Renal cortex interstitium (tissue), 15 donors: ENCODE results near the gene DSG3. TPM values are rescaled to one million over a fixed set of nuclear protein-coding genes. Genes with fewer than 3 reads are reported as not detected.
A peak's percentile ranks its signal among the peaks of the same experiment; 100 is the strongest.

Source experiments
- DNase-seq, 11 donors: peaks; one replicate each; pipeline ENCODE4 v3.0.0-alpha.2; 2013; ENCODE audit warnings: low read depth in 9 of 11, low spot score in 4 of 11; ENCODE audit errors: extremely low read depth in 1 of 11
- long read RNA-seq, 16 experiments: transcript quantifications; one replicate each; lab custom pipeline, GENCODE V29; 2026
- polyA plus RNA-seq, 3 donors: library from polyadenylated mRNA; unstranded; fragments of 120-200 nt; gene quantifications; one replicate each; pipeline ENCODE4 v1.2.1, GENCODE V29; 2013; ENCODE audit not compliant: insufficient read length in 3 of 3

DSG3 gene
- polyA plus RNA-seq, result not detected
- long read RNA-seq, donor 1, result 0 reads
- long read RNA-seq, donor 2, result 0 reads
- long read RNA-seq, donor 3, result 0 reads
- long read RNA-seq, donor 4, result 0 reads
- long read RNA-seq, donor 5, result 0 reads
- long read RNA-seq, donor 6, result 0 reads
- long read RNA-seq, donor 7, result 0 reads
- long read RNA-seq, donor 8, result 0 reads
- long read RNA-seq, donor 9, result 0 reads
- long read RNA-seq, donor 10, result 0 reads
- long read RNA-seq, donor 11, result 0 reads
- long read RNA-seq, donor 12, result 0 reads
- long read RNA-seq, donor 13, result 0 reads
- long read RNA-seq, donor 14, result 0 reads
- long read RNA-seq, donor 15, result 0 reads
- long read RNA-seq, donor 16, result 0 reads

DNA sequence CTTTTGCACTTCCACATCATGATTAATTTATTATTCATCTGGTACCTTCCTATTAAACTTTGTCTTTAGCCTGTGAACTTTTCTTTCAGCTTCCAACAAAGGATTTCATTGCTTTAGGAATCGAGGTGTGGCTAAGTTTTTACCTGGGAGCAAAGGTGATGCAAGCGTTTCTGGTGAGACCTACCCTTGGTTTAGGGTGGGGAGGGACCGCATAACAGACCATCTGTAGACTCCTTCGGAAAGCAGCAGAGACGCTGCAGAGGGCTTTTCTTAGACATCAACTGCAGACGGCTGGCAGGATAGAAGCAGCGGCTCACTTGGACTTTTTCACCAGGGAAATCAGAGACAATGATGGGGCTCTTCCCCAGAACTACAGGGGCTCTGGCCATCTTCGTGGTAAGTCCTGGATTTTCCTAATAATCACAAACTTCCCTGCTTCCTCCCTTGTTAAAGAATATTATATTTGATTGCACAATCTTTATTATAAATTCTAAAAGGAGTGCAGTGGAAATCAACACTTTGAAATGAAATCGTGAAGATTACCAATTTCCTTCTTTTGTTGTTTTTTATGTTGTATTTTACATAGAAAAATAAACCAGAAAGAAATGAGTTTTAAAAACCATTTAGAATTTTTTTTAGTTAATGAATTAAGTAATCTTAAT, at the start of gene DSG3:
TSS of gene DSG3 (plus strand) at position 212 of the 662 bp plus-strand sequence. CDS start at position 349, 137 bp downstream.
- no peak for DNase-seq

DNA sequence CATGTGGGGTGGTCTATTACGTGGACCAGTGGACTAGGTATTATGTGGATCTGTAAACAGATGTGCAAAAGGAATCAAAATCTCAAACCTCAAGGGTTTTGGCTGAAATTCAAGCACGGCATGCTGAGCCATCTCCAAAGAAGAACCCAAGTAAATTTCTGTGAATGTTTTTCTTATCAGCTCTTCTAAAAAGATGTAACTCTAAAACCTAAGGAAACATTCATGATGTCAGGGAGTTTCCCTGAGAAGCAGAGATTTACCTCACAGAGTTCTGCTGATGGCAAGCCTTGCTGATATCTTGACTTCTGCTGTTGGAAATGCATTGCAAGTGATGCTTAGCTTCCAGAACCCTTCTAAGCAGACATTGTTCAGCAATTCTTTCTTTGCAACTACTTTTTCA, 49.4 kb upstream of the DSG3 start:
- DNase-seq, result no peak

DNA sequence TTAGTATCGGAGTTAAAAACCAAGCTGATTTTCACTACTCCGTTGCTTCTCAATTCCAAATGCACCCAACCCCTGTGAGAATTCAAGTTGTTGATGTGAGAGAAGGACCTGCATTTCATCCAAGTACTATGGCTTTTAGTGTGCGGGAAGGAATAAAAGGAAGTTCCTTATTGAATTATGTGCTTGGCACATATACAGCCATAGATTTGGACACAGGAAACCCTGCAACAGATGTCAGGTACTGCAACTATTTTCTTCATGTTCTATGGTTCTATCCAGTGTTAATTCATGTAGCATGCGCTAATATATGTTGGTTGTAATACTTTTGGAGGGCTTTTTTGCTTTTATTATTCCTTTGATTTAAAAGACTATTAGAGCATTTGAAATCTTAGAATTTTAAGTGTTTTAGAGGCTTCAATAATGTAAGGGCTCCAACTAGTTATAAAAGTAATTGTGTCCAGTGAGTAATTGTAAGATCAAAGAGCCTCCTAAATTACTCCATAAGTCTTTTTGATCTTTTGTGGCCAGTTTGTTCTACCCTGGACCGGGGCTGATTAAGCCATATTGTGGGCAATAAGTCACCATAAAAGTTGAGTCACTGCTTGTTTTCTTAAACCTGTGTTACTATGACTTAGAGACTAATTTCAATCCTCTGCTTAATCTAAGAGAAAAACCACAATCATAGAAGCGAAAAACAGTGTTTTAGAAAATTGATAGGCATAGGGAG, 48.1 kb upstream of the DSG3 start:
- no peak for DNase-seq

DNA sequence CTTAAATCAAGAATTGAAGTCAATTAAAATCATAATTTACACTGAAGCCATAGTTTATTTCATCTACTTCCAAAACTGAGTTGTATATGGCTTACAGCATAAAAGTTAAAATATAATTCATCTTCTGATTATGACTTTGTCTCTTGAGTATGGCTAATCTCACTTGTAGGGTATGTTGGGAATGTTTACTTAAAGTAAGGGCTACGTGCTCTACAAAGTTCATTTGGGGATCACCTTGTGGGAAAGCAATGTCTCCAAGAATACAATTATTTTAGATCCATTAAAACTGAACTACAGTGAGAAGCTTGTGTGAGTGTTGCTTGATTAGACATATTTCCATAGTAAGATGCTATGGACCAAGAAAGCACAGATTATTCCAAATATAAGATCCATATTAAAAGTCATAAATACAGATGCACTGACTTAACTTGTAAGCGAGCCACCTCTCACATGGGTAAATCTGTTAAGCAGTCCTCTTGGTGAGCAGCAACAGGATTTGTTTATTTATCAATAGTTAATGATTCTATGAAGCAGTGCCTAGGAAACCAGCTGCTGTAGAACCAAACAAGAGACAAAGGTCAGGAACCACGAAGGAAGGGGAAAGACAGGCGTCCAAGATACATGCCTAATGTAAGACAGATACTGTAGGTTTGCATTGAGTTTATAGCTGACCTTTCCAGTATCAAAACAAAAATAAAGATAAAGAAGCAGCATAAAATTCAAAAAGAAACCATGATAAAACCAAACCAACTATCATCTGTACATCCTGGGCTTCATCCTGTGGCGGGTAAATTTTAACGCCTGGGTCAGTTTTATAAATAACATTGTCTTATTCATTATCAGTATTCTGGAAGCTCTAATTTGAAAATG, 46.1 kb upstream of the DSG3 start:
- DNase-seq, result no peak

GRCh38 chr18:31402026-31402373, 45.5 kb upstream of the DSG3 start:
- DNase-seq, result no peak

GRCh38 chr18:31403409-31403808, 44.1 kb upstream of the DSG3 start:
- no peak for DNase-seq

- no peak for DNase-seq
Observed at GRCh38 chr18:31407649-31408048, 39.9 kb upstream of the DSG3 start.

DNA sequence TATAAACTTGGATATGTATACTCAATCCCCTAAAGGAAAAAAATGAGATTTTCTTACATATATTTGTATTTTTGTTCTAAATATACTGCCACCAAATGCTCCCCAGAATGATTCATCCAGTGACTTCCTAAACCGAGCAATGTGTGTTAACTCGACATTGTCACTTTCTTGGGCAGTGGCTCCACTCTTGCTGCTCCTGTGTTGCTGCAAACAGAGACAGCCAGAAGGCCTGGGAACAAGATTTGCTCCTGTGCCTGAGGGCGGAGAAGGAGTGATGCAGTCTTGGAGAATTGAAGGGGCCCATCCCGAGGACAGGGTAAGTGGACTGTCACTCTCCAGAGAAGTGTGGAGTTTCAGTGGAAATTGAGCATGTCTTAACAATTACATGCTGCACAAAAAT, 38.3 kb upstream of the DSG3 start:
- DNase-seq, result no peak

- no peak for DNase-seq
Observed at GRCh38 chr18:31410716-31411483, 36.6 kb upstream of the DSG3 start.

- no peak for DNase-seq
Observed at GRCh38 chr18:31413137-31413536, 34.4 kb upstream of the DSG3 start.

DNA sequence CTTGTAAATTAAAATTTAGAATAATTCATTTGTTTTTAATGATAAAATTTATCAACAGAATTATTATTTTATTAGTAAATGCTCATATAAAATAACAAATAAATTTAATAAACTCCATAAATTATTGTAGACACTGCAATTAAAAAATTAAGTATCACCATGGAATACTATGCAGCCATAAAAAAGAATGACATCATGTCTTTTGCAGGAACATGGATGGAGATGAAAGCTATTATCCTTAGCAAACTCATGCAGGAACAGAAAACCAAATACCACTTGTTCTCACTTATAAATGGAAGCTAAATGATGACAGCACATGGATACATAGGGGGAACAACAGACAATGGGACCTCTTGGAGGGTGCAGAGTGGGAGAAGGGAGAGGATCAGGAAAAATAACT, 29.7 kb upstream of the DSG3 start:
- DNase-seq, result no peak

GRCh38 chr18:31419457-31419932, 28.0 kb upstream of the DSG3 start:
- DNase-seq, result no peak

DNA sequence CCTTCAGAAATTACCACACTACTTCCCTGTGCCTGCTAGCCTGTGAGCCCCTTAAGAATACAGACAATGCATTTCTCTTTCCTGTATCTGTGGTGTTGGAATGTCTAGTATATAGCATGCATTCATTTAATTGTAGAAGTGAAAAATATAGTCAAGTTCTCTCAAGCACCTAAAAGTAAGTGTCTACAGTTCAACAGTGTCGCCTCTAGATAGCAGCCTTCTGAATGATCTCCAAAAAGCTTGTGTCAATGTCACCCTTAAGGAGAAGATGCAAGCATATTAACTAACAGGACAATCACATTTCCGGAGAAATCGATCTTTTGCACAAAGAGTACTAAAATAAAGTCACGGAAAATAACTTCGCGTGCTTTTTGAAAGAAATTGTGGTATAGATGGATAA, 27.5 kb upstream of the DSG3 start:
- DNase-seq, result no peak

DNA sequence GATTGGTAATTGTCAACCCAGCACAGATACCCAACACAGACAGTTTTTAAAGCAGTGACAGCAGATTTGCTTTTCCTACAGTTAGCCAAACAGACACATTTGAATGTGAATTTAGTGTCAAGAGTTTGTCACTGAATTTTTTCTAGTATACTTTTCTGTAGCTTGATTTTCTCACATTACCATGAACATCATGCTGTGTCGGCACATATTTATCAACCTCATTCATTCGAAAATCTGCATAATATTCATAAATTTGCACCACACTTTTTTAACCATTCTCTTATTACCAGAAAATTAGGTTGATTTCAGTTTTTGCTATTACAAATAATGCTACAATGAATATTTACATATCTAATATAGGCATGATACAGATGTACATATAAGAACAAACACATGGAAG, 27.0 kb upstream of the DSG3 start:
- no peak for DNase-seq

DNA sequence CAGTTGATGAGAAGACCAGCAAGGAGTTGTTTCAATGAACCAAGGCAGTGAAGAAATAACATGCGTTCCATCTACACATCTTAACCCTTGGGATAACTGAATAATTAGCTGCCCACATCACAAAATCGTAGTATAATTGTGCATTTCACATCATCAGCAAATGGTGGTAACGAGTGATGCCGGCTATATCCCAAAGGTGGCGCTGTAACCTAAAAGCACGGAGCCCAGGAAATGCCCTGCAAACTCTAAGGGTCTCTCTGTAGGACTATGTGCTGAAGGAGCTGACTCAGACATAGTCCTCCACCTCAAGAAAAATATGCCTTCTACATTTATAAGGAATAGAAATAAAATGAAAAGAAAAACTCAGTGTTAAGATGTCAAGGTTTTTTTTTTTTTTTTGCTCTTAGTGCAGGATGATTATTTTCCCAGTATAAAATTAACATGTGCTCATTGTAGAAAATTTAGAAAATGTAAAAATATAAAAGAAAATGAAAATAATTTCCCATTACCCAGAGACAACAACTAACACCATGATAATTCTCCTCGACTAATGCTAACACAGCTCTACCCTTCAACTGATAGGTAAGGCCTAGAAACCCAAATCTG, 23.1 kb upstream of the DSG3 start:
- DNase-seq, result peak in 1 of 11 donors; percentile 8

DNA sequence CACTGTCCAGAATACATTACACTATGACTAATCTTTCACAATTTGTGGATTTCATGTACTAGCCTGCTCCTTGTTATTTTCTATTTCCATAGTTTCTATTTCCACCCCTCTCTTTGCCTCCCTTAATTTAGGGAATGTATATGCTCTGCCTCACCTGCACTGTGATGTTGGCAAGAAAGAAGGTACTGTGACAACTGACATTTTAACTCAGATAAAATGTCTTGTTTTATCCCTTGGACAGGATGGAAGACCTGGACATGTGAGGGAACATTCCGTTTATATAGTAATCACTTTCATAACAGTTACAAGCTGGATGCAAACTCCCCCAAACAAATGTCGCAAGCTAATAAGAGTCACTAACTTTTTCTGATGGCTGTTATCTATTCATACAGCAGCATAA, 21.5 kb upstream of the DSG3 start:
- no peak for DNase-seq

DNA sequence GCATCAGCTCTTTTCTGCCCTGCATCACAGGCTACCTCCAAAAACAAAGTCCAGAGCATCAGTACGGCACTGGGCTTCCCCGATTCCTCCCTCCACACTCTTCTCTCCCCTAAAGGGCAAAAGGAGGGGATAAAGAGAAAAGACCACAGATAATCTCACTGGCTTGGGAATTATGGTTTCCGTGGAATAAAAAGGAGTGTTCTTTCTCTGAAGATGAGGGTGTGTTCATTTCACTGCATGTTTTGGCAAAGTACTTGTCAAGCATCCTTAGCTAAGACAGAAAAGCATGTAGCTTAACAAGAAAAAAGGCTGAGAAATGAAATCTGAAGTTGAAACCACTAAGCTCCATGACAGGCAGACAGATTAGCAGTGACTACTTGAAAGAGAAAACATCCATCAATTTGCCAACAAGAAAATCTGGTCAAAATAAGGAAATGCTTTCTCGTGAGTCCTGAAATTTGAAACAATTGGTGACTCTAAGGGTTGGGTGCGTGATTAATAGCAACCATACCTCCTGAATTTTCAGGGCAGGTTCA, 20.6 kb upstream of the DSG3 start:
- DNase-seq, result no peak

DNA sequence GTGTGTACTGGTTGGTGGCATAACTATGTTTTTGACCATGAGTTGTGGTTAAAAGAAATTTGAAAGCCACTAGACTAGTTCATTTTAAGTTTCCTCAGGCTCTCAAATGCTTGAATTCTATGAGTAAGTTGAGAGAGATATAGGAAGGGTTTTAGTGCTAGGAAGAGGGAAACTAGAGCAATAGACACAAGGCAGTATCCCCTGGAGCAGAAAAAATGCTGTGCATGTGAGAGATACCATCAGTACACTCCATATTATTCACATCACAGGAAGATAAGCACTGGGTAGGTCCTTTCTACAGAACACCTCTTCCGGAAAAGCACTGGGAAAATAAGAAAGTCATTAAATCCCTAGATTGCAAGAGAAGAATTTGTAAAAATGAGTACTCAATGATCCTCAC, 19.3 kb upstream of the DSG3 start:
- DNase-seq, result no peak
